Superior temporal gyrus (tissue), 1 donor: Measurements from ENCODE around the gene MET.

Experiments
- DNase-seq: peaks from one replicate; pipeline ENCODE4 v3.0.0-alpha.2; 2016; ENCODE audit errors: extremely low spot score

MET gene

GRCh38 chr7:116783666-116784318, 111.8 kb downstream of the MET start:
- no peak for DNase-seq

- DNase-seq: no peak
These were observed 112.7 kb downstream of the MET start for GRCh38 chr7:116784647-116785046.

DNA sequence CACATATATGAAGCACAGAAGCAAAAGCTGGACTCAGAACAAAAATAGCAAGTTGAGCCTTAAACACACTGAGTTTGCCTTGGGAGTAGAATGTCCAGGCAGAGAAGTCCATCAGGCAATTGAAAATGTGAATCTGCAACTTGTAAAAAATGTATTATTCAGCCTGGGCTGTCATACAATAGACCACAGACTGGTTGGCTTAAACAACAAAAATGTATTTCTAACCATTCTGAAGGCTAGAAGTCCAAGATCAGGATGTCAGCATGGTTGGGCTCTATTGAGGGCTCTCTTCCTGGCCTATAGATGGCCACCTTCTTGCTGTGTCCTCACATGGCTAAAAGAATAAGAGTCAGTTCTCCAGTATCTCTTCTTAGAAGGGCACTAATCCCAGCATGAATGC, 113.8 kb downstream of the MET start:
- no peak for DNase-seq

GRCh38 chr7:116786791-116787443, 114.9 kb downstream of the MET start:
- no peak for DNase-seq

GRCh38 chr7:116787881-116788280, 115.9 kb downstream of the MET start:
- no peak for DNase-seq

- no peak for DNase-seq
These were observed 116.7 kb downstream of the MET start for GRCh38 chr7:116788572-116789197.

- DNase-seq: no peak
These were observed 118.0 kb downstream of the MET start for GRCh38 chr7:116790025-116790424.

DNA sequence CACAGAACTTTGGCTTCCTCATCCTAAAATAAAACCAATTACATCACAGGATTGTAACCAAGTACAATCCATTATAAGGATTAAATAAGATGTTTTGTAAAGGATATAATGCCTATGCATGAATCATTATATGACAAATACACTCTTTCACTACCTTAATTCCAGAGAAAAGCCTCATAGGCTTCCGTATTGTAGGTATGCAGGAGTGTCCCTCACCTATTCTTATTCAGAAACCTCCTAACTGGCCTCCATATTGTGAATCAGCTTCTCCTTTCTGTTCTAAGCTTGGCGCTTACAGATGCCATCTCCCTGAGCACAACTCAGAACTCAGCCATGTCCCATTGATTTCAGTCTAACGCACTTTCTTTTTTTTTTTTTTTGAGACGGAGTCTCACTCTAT, 120.8 kb downstream of the MET start:
- DNase-seq: no peak

DNA sequence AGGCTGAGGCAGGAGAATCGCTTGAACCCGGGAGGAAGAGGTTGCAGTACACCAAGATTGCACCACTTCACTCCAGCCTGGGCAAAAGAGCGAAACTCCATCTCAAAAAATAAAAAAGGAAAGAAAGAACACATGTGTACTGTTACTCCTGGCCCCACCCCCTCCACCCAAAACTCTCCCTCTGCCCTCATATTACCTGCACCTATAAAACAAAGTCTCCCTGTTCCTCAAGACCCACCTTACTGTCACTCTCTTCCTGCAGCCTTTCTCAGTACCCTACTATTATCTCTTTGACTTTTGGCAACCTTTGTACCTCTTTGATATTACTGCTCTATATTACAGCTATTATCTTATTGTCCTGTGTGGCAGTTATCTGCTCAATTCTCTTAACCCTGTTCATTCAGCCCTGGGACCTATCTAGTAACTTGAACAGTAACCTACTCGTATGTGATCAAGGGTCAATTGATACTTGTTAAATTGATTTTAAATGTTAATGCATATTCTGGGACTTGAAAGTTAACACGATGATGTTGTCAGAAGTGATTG, 121.9 kb downstream of the MET start:
- DNase-seq: no peak

DNA sequence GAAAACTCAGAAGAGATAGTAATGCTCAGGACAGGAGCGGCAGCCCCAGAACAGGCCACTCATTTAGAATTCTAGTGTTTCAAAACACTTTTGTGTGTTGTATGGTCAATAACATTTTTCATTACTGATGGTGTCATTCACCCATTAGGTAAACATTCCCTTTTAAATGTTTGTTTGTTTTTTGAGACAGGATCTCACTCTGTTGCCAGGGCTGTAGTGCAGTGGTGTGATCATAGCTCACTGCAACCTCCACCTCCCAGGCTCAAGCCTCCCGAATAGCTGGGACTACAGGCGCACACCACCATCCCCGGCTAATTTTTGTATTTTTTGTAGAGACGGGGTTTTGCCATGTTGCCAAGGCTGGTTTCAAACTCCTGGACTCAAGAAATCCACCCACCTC, 124.5 kb downstream of the MET start:
- DNase-seq: no peak

DNA sequence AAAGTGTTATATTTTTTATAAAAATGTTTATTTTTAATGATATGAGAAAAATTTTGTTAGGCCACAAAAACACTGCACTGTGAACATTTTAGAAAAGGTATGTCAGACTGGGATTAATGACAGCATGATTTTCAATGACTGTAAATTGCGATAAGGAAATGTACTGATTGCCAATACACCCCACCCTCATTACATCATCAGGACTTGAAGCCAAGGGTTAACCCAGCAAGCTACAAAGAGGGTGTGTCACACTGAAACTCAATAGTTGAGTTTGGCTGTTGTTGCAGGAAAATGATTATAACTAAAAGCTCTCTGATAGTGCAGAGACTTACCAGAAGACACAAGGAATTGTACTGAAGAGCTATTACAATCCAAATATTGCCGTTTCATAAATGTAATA, 125.6 kb downstream of the MET start:
- no peak for DNase-seq

DNA sequence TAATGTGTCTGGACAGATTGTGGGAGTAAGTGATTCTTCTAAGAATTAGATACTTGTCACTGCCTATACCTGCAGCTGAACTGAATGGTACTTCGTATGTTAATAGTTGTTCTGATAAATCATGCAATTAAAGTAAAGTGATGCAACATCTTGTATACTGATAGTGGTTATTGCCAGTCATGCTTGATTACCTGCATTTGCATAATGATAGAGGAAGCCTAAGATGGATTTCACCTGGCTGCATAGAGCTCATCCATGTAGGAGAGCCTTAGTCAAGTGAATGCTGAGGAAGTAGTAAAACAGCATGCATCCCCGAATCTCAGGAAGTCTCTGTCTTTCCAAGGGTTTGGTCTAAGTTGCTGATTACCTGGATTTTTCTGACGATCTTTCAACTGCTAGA, 126.2 kb downstream of the MET start:
- no peak for DNase-seq

DNA sequence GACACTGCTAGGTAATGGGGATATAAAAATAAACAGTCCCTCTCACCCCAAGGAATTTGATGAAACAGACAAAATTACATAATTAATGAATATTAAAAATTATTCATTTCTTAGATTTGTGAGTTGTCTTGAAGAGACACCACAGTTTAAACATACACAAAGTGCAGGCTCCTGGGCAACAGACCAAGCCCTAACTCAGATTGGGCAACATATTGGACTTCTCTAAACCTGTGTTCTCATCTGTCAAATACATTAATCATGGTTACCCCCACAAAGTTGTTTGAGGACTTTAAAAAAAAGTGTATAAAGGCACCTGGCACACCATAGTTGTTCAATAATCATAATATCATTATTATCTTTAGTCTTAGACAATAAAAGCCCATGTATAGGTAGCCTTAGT, 127.9 kb downstream of the MET start:
- no peak for DNase-seq

- no peak for DNase-seq
These were observed 128.6 kb downstream of the MET start for GRCh38 chr7:116800594-116800993.

GRCh38 chr7:116801092-116801710, 129.2 kb downstream of the MET start:
- no peak for DNase-seq

- no peak for DNase-seq
These were observed 130.2 kb downstream of the MET start for GRCh38 chr7:116802144-116802745.

DNA sequence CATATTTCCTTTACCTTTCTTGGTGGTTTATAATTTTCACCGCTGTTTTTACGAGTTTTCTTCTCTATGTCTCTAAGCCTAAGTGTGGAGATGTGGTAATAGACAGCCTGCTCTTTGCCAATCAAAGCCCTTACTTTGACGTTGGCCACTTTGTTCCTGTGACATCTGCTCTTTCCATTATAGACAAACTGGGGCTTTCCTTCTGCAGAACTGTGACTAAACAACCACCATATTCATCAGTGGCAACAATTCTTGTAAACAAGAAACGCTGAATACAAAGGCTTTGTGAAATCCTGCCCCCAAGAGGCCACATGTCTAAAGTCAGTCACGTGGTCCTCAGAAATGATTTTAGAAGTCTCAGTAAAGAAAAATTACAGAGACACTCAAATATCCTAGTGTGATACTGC, 130.8 kb downstream of the MET start:
- peak; percentile 92 for DNase-seq

- DNase-seq: no peak
These were observed 132.5 kb downstream of the MET start for GRCh38 chr7:116804471-116804870.

DNA sequence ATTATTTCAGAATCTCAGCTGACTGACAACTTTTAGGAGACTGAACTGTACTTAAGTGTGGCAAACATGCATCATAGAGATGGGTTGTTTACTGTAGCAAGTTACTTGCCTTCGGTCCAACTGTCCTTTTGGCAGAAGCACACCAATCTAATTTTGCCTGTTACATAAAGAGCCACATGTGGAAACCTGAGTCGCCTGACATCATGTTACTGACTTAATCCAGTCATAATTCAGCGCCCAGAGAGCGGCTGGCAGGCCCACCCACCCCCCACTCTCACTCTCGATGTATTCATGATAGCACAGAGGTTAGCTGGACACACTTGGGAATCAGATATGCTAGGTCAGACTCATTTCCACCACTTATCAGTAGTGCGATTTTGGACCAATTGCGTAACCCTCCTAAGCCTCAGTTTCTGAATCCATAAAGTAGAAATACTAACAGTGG, 133.1 kb downstream of the MET start:
- DNase-seq: no peak

- peak; percentile 60 for DNase-seq
These were observed 134.3 kb downstream of the MET start for GRCh38 chr7:116806046-116806944.

DNA sequence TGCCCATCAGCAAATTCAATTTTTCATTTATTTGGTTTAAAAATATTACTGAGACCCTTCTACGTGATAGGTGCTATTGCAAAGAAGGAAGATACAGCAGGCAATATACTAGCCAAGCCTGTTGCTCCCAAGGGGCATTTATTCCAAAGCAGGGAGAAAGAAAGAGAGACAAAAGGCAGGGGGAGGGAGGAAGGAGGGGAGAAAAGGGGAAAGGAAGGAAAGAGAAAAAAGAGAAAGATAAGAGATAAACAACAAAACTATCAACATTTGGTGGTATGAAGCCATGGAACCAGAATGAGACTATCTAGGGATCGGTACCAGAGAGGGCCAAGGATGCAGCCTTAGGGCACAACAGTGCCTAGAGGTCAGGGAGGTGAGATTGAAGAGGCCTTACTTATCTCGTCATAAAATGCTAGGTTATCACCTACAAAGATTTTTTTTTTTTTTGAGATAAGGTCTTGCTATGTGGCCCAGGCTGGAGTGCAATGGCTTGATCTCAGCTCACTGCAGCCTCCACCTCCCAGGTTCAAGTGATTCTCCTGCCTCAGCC, 135.1 kb downstream of the MET start:
- DNase-seq: no peak
